HG03095 (cell line): Measurements from ENCODE around the gene FAM234A.
"Not testable (repeated sequence)": the region's sequence is repeated elsewhere in the genome, so short reads cannot be mapped to it uniquely, and the experiment has no call there.

Source experiments
- ATAC-seq: cut with Tn5 transposase; IDR thresholded peaks from one replicate; pipeline ENCODE4 v1.9.1; 2021; ENCODE audit warnings: moderate library complexity; ENCODE audit not compliant: unreplicated experiment

The FAM234A gene, protein sequence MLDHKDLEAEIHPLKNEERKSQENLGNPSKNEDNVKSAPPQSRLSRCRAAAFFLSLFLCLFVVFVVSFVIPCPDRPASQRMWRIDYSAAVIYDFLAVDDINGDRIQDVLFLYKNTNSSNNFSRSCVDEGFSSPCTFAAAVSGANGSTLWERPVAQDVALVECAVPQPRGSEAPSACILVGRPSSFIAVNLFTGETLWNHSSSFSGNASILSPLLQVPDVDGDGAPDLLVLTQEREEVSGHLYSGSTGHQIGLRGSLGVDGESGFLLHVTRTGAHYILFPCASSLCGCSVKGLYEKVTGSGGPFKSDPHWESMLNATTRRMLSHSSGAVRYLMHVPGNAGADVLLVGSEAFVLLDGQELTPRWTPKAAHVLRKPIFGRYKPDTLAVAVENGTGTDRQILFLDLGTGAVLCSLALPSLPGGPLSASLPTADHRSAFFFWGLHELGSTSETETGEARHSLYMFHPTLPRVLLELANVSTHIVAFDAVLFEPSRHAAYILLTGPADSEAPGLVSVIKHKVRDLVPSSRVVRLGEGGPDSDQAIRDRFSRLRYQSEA

DNA sequence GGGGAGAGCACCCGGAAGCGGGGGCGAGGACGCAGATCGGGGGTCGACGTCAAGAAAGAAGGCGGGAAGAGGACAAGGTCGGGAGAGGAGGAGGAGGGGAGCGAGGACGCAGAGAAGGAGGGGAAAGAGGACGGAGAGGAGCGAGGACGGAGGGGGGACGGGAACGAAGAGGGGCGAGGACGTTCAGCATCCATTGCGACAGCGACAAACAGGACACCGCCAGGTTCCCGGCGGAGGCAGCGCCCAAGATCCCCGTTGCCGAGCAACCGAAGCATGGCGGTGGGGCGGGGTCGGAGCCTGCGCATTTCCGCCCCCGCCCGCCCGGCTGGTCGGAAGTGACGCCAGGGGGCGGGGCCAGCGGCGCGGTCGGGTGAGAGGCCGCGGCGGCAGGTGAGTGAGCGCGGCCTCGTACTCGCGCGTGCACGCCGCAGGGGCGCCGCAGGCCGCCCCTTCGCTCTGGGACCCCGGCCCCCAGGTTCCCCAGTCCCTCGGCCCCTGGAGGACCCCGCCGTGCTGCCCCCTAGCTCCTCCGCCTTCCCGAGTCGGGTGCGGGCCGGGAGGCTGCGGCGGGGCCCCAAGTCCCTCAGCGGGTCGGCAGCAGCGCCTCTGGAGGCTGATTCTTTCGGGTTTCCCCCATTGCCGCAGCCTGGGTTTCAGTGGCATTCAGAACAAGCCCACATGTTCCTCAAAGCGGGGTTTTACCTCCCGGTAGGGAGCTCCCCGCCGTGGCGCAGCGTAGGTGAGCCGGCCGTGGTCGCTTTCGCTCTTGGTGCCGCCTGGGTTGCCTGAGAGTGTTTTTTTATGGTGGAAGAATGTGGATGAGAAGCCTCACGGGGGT is at the start of gene FAM234A:
TSS of gene FAM234A (plus strand) at position 354 of the 838 bp plus-strand sequence. CDS start 19,593 bp downstream, outside the sequence.
- ATAC-seq = peak; percentile 83

DNA sequence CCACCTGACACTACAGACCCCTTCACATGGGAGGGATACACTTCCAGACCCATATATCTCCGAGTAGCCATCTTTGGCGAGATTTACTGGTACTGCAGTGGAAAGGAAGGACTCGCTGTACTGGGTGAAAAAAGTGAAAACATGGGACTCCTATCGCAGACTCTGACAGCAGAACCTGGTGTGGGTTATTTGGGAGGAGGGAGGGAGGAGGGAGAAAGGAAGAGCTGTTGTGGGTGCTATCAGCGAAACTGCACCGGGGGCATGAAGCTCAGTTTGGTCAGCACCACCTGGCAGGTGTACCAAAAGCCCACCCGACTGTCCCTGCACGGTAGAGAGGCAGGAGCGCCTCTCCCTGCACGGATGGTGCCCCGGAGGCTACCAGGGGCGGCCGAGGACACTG is 49.4 kb upstream of the FAM234A start:
- ATAC-seq = no peak

DNA sequence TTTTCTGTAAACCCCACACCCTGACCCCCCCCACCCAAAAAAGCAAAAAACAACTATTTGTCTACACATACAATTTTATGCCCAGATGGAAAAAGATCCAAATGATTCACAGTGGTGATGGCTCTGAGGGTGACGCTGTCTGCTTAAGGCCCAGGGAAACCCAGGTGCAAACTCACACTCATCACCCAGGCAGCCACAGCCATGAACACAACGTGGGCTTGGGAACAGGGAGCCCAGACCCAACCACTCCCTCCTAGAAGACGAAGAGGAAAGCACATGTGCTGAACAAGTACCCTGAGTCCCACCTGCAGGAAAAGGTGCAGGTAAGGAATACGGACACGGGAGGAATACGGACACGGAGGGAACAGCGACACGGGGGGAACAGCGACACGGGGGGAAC is 48.9 kb upstream of the FAM234A start:
- ATAC-seq = no peak

DNA sequence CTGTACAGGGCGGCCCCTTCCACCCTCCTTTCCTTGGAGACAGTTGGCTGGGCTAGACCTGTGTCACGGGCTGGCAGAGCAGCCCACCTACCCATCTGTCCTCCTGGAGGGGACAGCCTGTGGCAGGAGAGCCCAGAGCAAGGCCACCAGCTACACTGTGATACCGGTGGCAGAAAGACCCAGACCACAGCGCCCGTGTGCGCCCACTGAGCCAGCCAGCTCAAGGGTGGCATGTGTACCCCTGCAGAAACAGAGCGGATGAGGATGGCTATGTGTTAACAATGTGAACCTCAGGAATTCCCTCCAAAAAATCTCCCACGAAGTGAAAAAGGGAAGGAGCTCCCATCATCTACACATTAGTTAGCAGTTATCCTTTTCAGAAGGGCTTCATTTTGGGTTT is 47.3 kb upstream of the FAM234A start:
- ATAC-seq = no peak

DNA sequence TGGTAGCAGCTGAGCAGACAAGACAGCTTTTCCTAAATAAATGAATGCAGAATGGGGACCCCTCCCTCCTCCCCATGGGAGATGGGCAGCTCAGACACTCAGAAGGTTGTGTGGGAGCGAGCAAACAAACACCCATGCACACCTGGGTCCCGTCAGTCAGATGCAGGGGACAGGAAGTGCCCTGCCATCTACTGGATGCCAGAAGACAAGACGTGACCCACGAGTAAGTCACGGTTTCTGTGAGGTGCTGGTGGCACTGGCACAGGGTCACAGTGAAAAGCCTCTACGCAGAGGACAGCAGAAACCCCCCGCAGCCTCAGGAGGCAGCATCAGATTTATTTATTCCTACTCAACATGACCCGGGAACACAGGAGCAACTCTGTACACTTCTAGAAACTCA is 45.9 kb upstream of the FAM234A start:
- ATAC-seq = no peak

DNA sequence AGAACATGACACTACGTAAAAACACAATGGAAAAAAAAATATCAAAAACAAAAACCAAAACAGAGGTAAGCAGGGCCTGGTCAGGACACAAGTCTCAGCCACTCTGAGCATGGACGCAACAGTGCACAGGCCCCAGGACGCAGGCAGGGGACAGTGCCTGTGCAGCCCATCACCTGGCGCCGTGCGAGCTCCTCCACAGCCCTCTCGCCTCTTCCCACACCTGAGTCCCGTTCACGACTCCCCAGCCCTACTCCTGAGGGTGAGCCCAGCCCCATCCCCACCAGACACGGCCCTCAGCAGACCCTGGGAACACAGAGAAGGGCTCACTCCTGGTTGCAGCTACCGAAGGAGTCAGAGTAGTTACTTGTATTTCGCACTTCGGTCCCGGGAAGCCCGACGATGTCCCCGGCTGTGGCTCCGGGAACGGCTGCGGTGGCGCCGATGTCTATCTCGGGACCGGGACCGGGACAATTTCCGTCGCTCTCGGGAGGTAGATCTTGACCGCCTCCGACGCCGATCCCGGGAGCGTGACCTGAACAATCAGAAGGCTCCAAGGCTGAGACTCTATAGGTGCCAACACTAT is 44.9 kb upstream of the FAM234A start:
- ATAC-seq = no peak

DNA sequence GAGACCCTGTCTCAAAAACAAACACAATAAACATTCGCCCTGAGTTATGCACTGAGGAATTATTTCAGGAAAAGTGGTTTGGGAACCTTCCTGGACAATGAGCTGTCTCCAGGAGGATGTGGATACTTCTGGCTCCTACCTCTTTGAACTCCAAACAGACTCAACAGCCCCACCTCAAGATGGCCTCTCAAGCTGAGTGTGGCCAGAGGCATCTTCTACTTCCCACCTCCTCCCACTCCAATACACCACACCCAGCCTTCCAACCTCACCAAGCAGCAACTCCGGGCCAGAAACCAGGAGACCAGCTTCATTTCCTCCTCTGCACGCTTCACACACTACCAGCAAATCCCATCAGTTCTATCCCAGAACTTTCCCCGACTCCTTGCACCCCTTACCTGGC is 42.8 kb upstream of the FAM234A start:
- ATAC-seq = no peak

DNA sequence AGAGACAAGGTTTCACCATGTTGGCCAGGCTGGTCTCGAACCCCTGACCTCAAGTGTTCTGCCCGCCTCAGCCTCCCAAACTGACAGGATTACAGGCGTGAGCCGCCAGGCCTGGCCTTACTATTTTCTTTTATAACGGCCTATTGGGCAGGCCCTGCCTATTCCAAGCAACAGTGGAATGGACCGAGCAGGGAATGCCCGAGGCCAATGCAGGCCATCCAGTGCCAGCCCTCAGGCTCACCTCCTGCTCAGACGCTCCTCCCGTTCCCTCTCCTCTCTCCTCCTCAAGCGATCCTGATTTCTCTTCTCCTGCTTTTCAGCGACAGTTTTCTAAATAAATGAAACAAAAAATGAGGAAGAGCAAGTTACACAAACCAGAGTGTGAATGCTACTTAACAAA is 41.9 kb upstream of the FAM234A start:
- no peak for ATAC-seq

DNA sequence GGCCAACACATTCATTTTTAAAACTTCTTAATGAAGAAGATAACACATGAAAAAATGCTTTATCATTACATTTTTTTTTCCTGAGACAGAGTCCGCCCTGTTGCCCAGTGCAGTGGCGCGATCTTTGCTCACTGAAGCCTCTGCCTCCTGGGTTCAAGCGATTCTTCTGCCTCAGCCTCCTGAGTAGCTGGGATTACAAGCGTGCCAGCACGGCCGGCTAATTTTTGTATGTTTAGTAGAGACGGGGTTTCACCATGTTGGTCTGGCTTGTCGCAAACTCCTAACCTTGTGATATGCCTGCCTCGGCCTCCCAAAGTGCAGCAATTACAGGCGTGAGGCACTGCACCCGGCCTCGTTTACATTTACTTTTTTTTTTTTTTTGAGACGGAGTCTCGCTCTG is 41.2 kb upstream of the FAM234A start:
- no peak for ATAC-seq

DNA sequence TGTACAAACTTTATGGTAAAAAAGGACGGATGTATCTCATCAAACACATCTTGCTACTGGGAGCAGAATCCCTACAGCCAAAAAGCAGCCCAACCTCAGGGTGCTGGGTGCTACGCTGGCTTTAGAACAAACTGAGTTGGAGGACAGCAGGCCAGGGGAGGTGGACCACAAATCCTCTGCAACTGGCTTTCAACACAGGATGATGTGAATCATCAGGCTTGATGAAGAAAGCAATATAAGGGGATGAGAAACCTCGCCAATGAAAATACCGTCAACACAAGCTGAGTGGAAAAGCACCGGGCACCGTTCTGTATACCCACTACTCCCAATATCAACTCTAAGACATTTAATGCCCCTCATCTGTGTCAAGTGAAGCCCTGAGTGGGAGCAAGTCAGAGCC is 40.1 kb upstream of the FAM234A start:
- no peak for ATAC-seq

DNA sequence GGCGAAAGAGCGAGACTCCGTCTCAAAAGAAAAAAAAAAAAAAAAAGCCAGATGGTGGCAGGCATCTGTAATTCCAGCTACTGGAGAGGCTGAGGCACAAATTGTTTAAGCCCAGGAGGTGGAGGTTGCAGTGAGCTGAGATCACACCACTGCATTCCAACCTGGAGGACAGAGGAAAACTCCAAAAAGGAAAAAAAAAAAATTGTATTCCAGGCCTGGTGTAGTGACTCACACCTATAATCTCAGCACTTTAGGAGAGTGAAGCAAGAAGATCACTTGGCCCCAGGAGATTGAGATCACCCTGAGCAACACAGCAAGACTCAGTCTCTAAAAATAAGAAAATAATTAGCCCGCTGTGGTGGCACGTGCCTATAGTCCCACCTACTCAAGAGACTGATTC is 34.2 kb upstream of the FAM234A start:
- no peak for ATAC-seq

DNA sequence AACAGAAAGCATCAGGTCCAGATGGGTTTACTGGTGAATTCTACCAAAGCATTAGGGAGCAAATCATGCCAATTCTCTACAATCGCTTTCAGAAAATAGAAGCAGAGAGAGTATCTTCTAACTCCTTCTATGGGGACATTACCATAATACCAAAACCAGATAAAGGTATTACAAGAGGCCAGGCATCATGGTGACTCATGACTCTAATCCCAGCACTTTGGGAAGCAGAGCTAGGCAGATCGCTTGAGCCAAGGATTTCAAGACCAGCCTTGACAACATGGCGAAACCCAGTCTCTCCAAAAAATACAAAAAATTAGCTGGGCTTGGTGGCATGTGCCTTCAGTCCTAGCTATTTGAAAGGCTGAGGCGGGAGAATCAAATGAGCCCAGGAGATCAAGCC is 31.4 kb upstream of the FAM234A start:
- ATAC-seq = no peak

DNA sequence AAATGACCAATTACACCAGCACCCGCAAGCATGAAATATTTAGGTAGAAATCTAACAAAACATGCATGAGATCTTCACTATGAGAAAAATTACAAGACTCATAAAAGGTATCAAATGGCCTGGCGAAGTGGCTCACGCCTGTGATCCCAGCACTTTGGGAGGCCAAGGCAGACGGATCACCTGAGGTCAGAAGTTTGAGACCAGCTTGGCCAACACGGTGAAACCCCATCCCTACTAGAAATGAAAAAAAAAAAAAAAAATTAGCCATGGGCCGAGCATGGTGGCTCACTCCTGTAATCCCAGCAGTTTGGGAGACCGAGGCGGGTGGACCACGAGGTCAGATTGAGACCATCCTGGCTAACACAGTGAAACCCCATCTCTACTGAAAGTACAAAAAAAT is 30.6 kb upstream of the FAM234A start:
- ATAC-seq = not testable (repeated sequence)

DNA sequence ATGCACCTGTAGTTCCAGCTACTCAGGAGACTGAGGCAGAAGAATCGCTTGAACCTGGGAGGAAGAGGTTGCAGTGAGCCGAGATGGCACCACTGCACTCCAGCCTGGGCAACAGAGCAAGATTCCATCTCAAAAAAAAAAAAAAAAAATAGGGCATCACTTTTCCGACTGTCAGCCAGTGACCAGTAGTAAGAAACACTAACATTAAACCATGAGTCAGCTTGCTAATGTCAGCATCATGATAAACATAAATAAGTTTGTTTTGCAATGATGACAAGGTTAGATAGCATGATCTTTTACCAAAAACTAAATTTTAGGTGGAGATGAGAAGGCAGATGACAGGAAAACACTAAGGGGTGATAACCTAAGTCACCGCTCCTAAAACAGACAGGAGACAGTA is 25.3 kb upstream of the FAM234A start:
- ATAC-seq = not testable (repeated sequence)

DNA sequence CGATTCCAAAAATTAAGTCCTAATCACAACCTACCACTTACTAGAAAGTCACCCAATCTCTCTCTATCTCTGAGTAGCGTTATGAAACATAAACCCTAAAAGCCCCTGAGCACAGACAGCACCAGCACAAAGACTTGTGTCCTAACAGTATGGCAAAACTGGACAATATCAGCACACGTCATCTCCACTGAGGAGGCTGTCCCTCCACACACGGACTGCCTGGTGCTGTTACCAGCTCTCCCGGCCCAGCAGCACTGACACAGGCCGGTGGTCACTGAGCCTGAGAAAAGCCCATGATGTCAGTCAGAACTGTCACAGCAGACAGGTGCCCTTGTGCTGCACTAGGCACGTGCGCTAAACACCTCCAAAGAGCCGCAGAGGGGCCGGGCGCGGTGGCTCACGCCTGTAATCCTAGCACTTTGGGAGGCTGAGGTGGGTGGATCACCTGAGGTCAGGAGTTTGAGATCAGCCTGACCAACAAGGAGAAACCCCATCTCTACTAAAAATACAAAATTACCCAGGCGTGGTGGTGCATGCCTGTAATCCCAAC is 22.9 kb upstream of the FAM234A start:
- ATAC-seq = not testable (repeated sequence)

DNA sequence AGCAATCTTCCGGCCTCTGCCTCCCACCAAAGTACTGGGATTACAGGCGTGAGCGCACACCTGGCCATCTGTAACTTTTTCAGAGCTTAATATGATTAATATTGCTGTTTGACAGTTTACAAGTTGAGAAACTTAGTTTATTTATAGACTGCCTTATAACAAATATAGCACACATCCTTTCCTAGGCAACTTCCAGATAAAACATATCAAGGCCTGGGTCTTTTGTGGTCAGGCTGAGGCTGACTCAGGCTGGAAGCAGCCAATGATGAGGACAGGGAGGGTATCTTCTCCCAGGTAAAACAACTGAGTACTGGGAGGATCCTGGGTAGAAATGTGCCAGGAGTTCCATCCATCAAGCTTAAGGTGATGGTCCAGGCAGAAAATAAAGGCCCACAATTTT is 21.6 kb upstream of the FAM234A start:
- ATAC-seq = no peak

DNA sequence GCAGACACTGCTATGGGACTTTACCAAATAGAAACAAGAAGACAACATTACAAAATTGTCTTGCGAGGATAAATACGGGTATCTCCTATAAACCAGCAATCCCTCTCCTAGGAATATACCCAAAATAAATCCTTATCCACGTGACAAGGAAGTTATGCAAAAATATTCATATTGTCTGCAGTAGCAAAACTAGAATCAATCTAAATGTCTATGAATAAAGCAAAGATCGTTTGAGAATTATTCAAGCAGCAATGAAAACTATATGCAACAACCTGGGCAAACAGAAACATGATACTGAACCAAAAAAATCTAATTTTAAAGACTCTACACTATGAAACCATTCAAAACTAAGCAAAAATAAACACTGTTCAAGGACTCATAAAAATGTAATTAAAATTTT is 14.6 kb upstream of the FAM234A start:
- no peak for ATAC-seq

DNA sequence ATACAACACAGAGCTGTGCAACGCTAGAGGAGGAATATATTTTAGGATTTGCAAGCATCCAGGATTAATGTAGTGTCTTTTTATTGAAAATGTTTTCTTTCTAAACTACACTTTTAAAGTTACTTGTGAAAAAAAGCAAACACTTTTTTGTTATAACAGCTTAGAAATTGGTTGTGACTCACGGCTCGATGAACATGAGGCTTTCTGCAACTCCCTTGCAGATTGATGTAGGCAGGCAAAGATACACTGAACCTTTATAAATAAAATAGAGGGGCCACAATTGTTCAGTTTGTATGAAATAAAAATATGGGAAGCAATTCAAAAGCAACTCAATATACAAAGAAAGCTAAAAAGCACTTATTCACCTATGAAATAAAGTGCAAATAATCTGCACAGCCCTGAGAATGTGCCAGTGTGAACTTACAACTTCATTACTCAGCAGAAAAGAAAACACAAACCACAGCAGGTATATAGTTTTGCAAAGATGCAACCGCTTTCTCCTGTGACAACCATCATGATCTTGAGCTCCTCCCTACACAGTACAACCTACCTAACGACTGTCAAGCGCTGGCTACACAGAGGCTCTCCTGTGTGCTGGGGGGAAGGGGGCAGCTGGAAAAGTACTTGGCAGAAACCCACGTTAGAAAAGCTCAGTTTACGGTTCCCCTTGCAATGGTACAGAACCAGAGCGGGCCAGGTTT is 6.3 kb upstream of the FAM234A start:
- no peak for ATAC-seq

DNA sequence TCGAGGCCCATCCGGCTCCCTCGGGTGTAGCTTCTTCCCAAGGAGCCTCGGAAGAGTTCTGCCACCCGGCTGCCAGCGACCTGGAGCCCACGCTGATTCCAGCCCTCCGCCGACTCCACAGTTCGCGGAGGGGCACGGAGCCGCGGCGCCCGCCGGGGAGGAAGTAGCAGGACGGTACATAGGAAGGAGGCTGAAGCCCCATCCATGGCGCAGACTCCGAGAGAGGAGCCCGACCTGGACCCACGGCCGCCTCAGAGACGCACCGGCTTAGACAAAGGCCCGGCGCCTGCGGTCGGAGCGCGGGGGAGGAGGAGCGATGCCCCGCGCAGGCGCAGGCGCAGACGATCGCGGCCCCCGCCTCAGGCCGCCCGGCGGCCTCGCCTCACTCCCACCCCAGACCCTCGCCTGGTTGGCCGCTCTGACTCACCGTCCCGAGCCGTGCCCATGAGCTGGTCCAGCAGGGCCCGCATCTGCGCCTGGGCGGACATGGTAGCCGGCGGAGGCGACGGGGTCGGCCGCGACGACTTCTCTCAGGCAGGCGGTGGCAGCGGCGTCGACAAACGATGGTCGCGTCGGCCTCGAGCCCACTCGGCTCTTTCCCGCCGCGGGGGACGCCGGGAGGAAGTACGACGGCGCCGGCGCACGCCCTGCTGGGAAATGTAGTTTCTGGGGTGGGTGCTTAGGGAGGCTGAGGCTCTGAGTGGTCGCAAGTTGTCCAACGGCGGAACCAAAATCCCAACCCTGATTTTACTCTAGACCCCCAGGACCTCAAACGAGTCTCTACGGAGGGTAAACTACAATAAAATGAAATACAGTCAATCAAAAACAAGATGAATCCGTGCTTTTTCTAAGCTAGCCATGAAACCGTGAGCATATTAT is 5.5 kb upstream of the FAM234A start, which contains the start of gene LUC7L:
TSS of gene LUC7L (minus strand) at position 598 of the 879 bp plus-strand sequence. CDS start at position 488, 110 bp downstream.
- peak; percentile 68 for ATAC-seq
